Mucosa of descending colon (tissue), 3 donors: ENCODE measurements around the gene SPTBN1. TPM values are rescaled to one million over a fixed set of nuclear protein-coding genes. Genes with fewer than 3 reads are reported as not detected.
"Not testable (repeated sequence)": the region's sequence is repeated elsewhere in the genome, so short reads cannot be mapped to it uniquely, and the experiment has no call there.

ENCODE experiments used
- ATAC-seq: fragments of 200-7000 bp; cut with Tn5 transposase; one replicate; pipeline ENCODE4 v1.9.1; 2020; ENCODE audit warnings: mild to moderate bottlenecking, moderate library complexity
- DNase-seq, 3 donors: peaks; one replicate each; pipeline ENCODE4 v3.0.0-alpha.2; 2020
- H3K36me3 ChIP-seq: fragments of 200-600 bp; one replicate; pipeline ENCODE4 v1.8.0; 2021; ENCODE audit warnings: low read depth, mild to moderate bottlenecking
- H3K4me1 ChIP-seq: fragments of 200-600 bp; one replicate; pipeline ENCODE4 v1.8.0; 2021; ENCODE audit warnings: low read depth, mild to moderate bottlenecking
- H3K4me3 ChIP-seq: fragments of 200-600 bp; one replicate; pipeline ENCODE4 v1.8.0; 2021; ENCODE audit warnings: mild to moderate bottlenecking
- H3K9me3 ChIP-seq: fragments of 200-600 bp; one replicate; pipeline ENCODE4 v1.8.0; 2021; ENCODE audit warnings: mild to moderate bottlenecking
- CTCF ChIP-seq: fragments of 200-600 bp; IDR thresholded peaks from one replicate; pipeline ENCODE4 v1.8.0; 2022; ENCODE audit warnings: antibody characterized with exemption, mild to moderate bottlenecking
- intact Hi-C, 2 donors: fragments of 100-400 bp; cut with DNase I in 1 of 2; cut with micrococcal nuclease in 1 of 2; formaldehyde crosslinking; loops; one replicate each; pipeline versions ENCODE4 v1.11.0 to v1.11.1; 2022; cut with DNase I, micrococcal nuclease
- total RNA-seq, 3 donors: library from RNA; stranded (reverse); fragmentation: NEBNext Ultra II Directional in 2 of 3; extraction: Animal tissue kit (Norgen Biotek cat#: 25700) in 2 of 3; gene quantifications; one replicate each; pipeline versions ENCODE4 v1.2.1 to v1.2.4, GENCODE V29; 2021 to 2023
- donor health status: DM: no; HTN: no; CAD: no; lungs with moderate emphysema.
- donor health status: DM: no; HTN: no; CAD: no.
- donor health status: DM: no; HTN: yes; CAD: no.

The SPTBN1 gene
- total RNA-seq, 3 donors from 2014 or later = 237 to 396 (median 392) TPM

- Histone ChIP-seq H3K36me3 (no peaks in the 10 kb centered on the region), H3K4me1 (peaks cover 12% of the 10 kb centered on the region), H3K9me3 (no peaks in the 10 kb centered on the region), H3K4me3 (no peak overlapping the region)
- TF ChIP-seq CTCF = no peak
- no peak for DNase-seq
- peak; percentile 15 for ATAC-seq
- intact Hi-C loops = loop anchor here in 1 of 2 donors (10.0 kb wide), 1 partner anchor 181 kb away; no protein-coding TSS in a partner anchor
Observed at GRCh38 chr2:54523324-54523959, 67.3 kb downstream of the SPTBN1 start.

GRCh38 chr2:54524226-54524991, 68.3 kb downstream of the SPTBN1 start:
- H3K36me3 ChIP-seq = no peaks in the 10 kb centered on the region
- H3K9me3 ChIP-seq = no peaks in the 10 kb centered on the region
- peaks cover 12% of the 10 kb centered on the region for H3K4me1 ChIP-seq
- ATAC-seq = no peak
- no peak for DNase-seq
- TF ChIP-seq CTCF = no peak
- intact Hi-C loops = loop anchor here in 1 of 2 donors (10.0 kb wide), 1 partner anchor 180 kb away; no protein-coding TSS in a partner anchor
- H3K4me3 ChIP-seq = no peak overlapping the region

GRCh38 chr2:54525321-54525720, 69.2 kb downstream of the SPTBN1 start:
- no peak for TF ChIP-seq CTCF
- peaks cover 12% of the 10 kb centered on the region for H3K4me1 ChIP-seq
- no peaks in the 10 kb centered on the region for H3K36me3 ChIP-seq
- H3K4me3 ChIP-seq = no peak overlapping the region
- DNase-seq (no peak), ATAC-seq (no peak)
- no peaks in the 10 kb centered on the region for H3K9me3 ChIP-seq
- intact Hi-C loops = loop anchor here in 1 of 2 donors (10.0 kb wide), 1 partner anchor 179 kb away; no protein-coding TSS in a partner anchor

GRCh38 chr2:54526226-54526879, 70.2 kb downstream of the SPTBN1 start:
- no peak for TF ChIP-seq CTCF
- H3K9me3 ChIP-seq = no peaks in the 10 kb centered on the region
- intact Hi-C loops = loop anchor here in 1 of 2 donors (10.0 kb wide), 1 partner anchor 178 kb away; no protein-coding TSS in a partner anchor
- peaks cover 12% of the 10 kb centered on the region for H3K4me1 ChIP-seq
- DNase-seq (no peak), ATAC-seq (no peak)
- H3K4me3 ChIP-seq = no peak overlapping the region
- no peaks in the 10 kb centered on the region for H3K36me3 ChIP-seq

GRCh38 chr2:54528311-54528955, 72.3 kb downstream of the SPTBN1 start:
- Histone ChIP-seq H3K36me3 (no peaks in the 10 kb centered on the region), H3K9me3 (no peaks in the 10 kb centered on the region), H3K4me3 (no peak overlapping the region), H3K4me1 (peaks cover 16% of the 10 kb centered on the region)
- no peak for TF ChIP-seq CTCF
- ATAC-seq (no peak), DNase-seq (no peak)
- intact Hi-C loops = loop anchor here in 1 of 2 donors (10.0 kb wide), 1 partner anchor 176 kb away; no protein-coding TSS in a partner anchor

- H3K36me3 ChIP-seq, DNase-seq, H3K4me3 ChIP-seq, H3K9me3 ChIP-seq, ATAC-seq: not testable (repeated sequence)
- intact Hi-C loops = loop anchor here in 1 of 2 donors (10.0 kb wide), 1 partner anchor 175 kb away; no protein-coding TSS in a partner anchor
- H3K4me1 ChIP-seq = peaks cover 22% of the 10 kb centered on the region
Observed at GRCh38 chr2:54529518-54529917, 73.4 kb downstream of the SPTBN1 start.
